Duodenal mucosa (tissue), 2 donors: ENCODE data around the gene RBFOX1.

ENCODE experiments used
- H3K27ac ChIP-seq: one replicate; pipeline ENCODE4 v1.7.0; 2013; ENCODE audit warnings: low read depth, low read length
- H3K27me3 ChIP-seq, 2 donors: one replicate each; pipeline ENCODE4 v1.7.0; 2013; ENCODE audit warnings: low read length in 2 of 2, control low read depth in 1 of 2; ENCODE audit not compliant: insufficient read depth in 2 of 2, control insufficient read depth in 1 of 2
- H3K36me3 ChIP-seq, 2 donors: one replicate each; pipeline ENCODE4 v1.7.0; 2013; ENCODE audit warnings: low read length in 2 of 2, control low read depth in 1 of 2; ENCODE audit not compliant: insufficient read depth in 2 of 2, control insufficient read depth in 1 of 2
- H3K4me1 ChIP-seq, 2 donors: one replicate each; pipeline ENCODE4 v1.7.0; 2013; ENCODE audit warnings: low read length in 2 of 2, control low read depth in 1 of 2; ENCODE audit not compliant: insufficient read depth in 2 of 2, control insufficient read depth in 1 of 2
- H3K4me3 ChIP-seq, 2 donors: one replicate each; pipeline ENCODE4 v1.7.0; 2013; ENCODE audit warnings: low read length in 2 of 2, low read depth in 1 of 2
- H3K9ac ChIP-seq, 2 donors: one replicate each; pipeline ENCODE4 v1.7.0; 2013; ENCODE audit warnings: low read length in 2 of 2, low read depth in 1 of 2
- H3K9me3 ChIP-seq, 2 donors: one replicate each; pipeline ENCODE4 v1.7.0; 2013; ENCODE audit warnings: low read length in 2 of 2, control low read depth in 1 of 2; ENCODE audit not compliant: control insufficient read depth in 1 of 2

The RBFOX1 gene

DNA sequence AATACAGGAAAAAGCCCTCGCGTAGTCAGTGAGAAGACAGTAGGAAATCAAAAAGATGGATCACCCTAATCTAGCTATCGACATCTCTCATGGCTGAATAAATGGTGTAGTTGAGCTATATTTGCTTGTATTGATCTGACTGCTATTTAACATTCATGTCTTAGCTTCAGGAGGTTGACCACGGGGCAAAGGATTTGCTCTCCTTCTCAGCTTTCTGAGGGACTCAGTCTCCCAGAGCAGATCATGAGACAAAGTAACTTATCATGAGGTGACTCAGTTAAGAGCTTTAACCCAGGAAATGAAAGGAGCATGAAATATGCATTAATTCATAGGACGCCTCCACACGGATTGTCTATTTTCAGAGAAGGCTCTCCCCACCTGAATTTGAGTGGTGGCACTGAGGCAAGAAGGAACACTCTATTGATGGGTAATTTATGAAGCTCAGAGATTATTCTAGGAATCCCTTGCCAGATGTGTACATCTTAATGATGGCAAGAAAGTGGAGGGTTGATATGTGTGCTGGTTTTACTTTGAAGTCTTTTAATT, 608 bp downstream of the RBFOX1 start:
- Histone ChIP-seq H3K36me3 (no peaks in the 10 kb centered on the region), H3K9me3 (no peaks in the 10 kb centered on the region), H3K9ac (no peak overlapping the region), H3K4me3 (no peak overlapping the region), H3K27ac (no peak overlapping the region), H3K4me1 (no peaks in the 10 kb centered on the region), H3K27me3 (no peaks in the 10 kb centered on the region)

DNA sequence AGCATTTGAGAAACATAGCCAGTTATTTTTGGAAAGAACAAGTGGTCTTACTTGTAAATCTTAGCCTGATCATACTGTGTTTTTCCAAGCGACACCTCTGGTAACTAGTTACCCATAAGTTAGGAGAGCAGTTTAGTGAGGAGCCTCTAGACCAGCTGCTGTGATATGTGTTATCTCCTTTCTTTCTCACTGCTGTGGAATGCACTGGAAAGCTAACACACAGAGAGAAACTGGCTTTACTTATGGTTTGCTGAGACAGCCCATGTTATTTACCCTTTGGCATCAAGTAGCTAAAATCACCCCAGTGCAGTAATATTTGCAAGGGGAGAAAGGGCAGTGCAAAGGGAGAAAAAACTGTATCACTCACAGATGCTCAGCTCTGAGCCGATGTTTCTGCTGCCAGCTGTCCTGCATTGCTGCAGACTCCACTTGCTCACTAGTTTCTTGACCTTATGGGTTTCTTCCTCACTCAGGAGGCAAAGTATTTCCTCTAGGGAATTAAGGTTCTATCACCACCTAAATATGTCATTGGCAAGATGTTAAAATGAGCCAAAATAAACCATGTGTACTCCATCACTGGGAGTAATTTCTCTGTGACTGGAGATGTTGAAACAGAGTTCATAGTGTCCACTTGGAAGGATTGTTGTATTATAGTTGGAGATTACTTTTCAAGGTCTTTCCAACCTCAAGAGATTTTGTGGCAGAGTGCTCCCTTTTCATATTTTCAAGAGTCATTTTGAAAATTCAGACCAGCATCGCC, 2.3 kb downstream of the RBFOX1 start:
- H3K9ac ChIP-seq, result no peak overlapping the region
- H3K4me3 ChIP-seq, result no peak overlapping the region
- no peaks in the 10 kb centered on the region for H3K9me3 ChIP-seq
- H3K36me3 ChIP-seq, result no peaks in the 10 kb centered on the region
- H3K27me3 ChIP-seq, result no peaks in the 10 kb centered on the region
- H3K27ac ChIP-seq, result no peak overlapping the region
- H3K4me1 ChIP-seq, result no peaks in the 10 kb centered on the region

DNA sequence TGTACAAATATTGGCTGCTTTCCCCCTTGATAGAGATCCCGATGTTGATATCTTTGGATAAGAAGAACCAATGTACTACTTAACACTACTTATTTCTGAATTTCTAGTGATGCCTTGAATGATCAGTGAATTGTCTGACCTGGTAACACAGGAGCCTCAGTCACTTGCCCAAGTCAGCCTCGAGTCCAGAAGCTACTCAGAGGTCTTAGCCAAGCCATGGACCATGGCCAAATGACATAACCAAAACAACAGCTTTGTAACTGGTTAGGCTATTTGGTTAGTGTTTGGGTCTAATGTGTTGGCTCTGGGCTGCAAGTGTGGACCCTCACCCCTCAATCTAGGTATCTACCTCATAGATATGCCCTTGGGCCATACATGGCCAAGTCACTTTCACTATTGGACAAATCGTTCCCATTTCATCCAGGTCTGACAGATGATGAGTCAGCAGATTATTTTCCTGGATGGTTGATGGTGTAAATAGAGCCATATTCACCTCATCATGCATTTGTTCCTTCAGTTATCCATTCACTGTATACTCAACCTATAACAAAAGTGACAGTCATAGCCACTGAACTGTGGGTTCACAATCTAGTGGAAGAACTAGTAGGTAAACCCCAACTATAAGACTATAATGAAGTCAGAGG, 3.5 kb downstream of the RBFOX1 start:
- H3K27ac ChIP-seq, result no peak overlapping the region
- H3K36me3 ChIP-seq, result no peaks in the 10 kb centered on the region
- no peak overlapping the region for H3K4me3 ChIP-seq
- H3K9ac ChIP-seq, result no peak overlapping the region
- H3K27me3 ChIP-seq, result no peaks in the 10 kb centered on the region
- no peaks in the 10 kb centered on the region for H3K9me3 ChIP-seq
- no peaks in the 10 kb centered on the region for H3K4me1 ChIP-seq

DNA sequence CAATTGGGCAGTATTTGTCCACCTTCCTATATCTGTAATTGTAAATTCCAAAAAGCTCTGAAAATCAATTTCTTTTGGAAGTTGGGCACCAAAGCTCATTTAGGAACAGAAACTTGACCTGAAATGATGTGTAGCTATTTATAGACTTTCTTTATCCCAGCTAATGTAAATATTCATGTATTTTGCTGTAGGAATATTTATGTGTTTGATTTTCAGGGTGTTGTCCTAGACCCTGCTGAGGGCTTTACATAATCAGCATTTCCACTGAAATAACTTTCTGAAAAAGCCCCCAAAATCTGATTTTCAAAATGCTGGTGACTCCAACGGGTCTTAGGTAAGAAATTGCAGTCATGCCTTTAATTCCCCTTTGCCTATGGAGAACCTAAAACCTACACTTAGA, 4.1 kb downstream of the RBFOX1 start:
- no peak overlapping the region for H3K27ac ChIP-seq
- H3K27me3 ChIP-seq, result no peaks in the 10 kb centered on the region
- no peak overlapping the region for H3K4me3 ChIP-seq
- no peaks in the 10 kb centered on the region for H3K4me1 ChIP-seq
- no peaks in the 10 kb centered on the region for H3K36me3 ChIP-seq
- H3K9me3 ChIP-seq, result no peaks in the 10 kb centered on the region
- no peak overlapping the region for H3K9ac ChIP-seq

DNA sequence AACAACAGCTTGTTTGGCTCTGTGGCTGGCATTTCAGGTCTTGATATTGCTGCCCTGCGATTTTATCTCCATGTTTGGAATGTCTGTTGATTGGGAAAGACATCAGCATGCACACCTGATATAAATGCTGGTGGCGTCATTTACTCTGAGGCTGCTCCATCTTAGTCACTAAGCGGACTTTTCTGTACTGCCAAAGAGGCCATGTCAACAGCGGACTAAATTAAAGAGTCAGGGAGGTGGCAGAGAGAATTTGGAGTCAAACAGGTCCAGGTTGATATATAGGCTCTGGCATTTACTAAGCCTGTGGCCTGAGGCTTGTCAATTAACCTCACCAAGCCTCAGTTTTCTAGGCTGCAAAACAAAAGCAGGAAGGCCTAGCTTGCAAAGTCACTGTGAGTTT, 6.2 kb downstream of the RBFOX1 start:
- Histone ChIP-seq H3K27ac (no peak overlapping the region), H3K36me3 (no peaks in the 10 kb centered on the region), H3K9ac (no peak overlapping the region), H3K4me3 (no peak overlapping the region), H3K27me3 (no peaks in the 10 kb centered on the region), H3K4me1 (no peaks in the 10 kb centered on the region), H3K9me3 (no peaks in the 10 kb centered on the region)

DNA sequence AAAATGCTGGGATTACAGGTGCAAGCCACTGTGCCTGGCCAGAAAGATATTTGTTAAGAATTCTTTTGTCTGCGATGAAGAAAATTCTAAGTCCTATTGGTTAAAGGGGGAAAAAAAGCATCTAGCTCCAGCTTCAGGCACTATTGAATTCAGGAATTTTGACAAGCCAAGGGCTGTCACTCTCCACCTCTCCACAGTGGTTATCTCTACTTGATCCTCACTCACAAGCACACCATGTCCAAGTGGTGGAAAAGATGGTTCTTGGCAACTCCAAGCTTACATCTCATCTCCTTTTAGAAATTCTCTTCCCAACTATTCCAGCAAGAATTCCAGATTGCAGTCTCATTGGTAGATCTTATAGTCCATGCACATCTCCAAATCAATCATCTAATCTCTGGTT, 7.1 kb downstream of the RBFOX1 start:
- H3K4me3 ChIP-seq, result no peak overlapping the region
- H3K9me3 ChIP-seq, result no peaks in the 10 kb centered on the region
- H3K36me3 ChIP-seq, result no peaks in the 10 kb centered on the region
- H3K27ac ChIP-seq, result no peak overlapping the region
- no peaks in the 10 kb centered on the region for H3K4me1 ChIP-seq
- no peaks in the 10 kb centered on the region for H3K27me3 ChIP-seq
- H3K9ac ChIP-seq, result no peak overlapping the region

DNA sequence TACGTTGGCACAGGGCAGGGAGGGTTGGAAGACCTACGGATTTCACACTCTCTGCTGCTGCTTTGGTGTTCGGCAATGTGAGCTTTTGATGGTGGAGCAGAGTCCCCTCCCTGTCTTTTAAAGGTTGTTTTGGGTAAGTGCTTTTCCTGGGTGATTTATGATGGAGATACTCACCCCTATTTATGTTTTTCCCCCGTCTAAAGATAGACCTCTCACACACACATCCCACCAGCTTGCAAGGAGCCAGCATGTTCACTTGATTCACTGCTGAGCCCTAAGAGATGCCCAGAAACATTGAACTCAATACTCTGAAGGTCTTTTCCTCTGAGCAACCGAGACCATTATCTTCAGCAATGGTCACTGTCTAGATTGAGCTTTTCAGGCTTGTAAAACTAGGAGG, 8.3 kb downstream of the RBFOX1 start:
- no peak overlapping the region for H3K27ac ChIP-seq
- H3K9ac ChIP-seq, result no peak overlapping the region
- H3K4me3 ChIP-seq, result no peak overlapping the region
- no peaks in the 10 kb centered on the region for H3K36me3 ChIP-seq
- H3K27me3 ChIP-seq, result no peaks in the 10 kb centered on the region
- no peaks in the 10 kb centered on the region for H3K9me3 ChIP-seq
- H3K4me1 ChIP-seq, result no peaks in the 10 kb centered on the region

DNA sequence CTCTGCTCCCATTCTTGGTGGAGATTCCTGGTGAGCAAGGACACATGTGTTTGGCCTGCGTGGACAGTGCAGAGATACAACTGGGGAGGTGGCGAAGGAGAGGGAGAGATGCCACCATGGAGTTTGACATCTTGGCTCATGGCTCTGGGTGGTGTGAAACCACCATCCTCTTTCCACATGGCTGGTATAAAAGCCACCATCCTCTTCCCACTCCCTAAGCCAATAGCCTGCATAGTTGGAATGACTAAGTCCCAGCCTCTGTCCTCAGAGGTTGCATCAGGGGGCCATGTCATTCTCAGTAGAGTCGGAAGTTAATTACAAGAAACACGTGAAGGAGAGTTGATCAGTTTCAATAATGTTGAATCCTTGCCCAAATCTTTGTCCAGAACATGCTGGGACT, 10.0 kb downstream of the RBFOX1 start:
- no peak overlapping the region for H3K27ac ChIP-seq
- no peaks in the 10 kb centered on the region for H3K4me1 ChIP-seq
- H3K9me3 ChIP-seq, result no peaks in the 10 kb centered on the region
- H3K4me3 ChIP-seq, result no peak overlapping the region
- H3K36me3 ChIP-seq, result no peaks in the 10 kb centered on the region
- no peaks in the 10 kb centered on the region for H3K27me3 ChIP-seq
- no peak overlapping the region for H3K9ac ChIP-seq

DNA sequence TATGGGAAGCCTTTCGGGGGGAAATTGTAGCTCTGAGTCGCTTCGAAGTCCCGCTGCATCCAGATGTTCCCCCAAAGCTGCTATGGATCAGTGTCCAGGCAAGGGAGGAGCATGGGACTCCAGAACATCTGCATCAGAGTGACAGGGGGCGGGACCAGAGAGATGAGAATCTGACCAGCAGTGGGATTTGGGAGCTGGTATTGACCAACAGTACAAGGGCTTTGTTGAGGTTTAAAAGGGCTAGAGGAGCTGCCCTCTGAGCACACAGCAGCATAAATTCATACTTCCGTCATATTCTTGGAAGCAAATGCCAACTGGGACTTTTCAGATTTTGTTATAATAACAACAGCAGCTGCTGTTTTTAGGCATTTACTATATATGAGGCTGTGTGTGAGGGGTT, 10.6 kb downstream of the RBFOX1 start:
- no peak overlapping the region for H3K4me3 ChIP-seq
- no peak overlapping the region for H3K27ac ChIP-seq
- H3K27me3 ChIP-seq, result no peaks in the 10 kb centered on the region
- no peaks in the 10 kb centered on the region for H3K36me3 ChIP-seq
- H3K4me1 ChIP-seq, result no peaks in the 10 kb centered on the region
- H3K9ac ChIP-seq, result no peak overlapping the region
- no peaks in the 10 kb centered on the region for H3K9me3 ChIP-seq

DNA sequence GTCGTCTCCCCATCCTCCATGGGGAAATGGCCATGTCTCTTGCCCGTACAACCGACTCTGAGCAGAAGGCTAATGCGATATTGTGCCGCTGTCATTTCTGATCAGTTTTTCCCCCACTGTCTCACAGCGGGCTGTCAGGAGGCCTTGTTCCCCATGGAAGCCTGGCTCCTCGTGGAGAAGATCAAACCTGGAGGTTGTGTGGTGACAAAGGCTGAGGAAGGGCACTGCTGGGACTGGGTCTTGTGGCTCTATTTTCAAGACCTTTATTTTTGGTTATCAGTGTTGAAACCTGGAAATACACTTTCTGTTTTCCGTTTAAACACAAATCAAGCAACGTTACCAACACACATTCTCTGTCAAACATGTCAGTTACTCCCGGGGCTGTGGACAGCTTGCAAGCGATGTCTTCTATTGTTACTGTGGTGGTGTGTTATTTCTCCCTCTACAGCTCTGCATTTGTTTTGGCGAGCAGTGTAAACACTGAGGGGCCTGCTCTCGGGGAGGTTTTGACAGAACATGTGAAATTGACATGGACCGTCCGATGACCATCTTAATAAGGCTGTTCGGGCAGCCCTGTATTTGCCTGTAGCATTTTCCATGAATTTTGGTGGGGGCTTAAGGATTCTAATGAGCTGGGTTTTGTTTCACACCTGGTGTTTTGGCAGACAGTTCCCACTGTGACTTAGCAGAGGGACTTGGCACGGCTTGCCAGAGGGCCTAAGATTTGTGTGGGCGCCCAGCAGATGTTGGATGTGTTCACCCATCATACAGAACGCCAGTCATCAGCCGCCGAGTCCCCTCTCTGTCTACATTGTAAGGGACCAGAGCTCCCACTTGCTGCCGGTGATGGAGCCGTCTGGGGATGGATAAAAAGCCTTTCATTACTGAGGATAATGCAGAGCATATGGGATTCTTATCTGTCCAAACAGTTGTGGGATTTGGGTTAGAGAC, 12.5 kb downstream of the RBFOX1 start:
- Histone ChIP-seq H3K27me3 (no peaks in the 10 kb centered on the region), H3K4me3 (no peak overlapping the region), H3K27ac (no peak overlapping the region), H3K36me3 (no peaks in the 10 kb centered on the region), H3K9ac (no peak overlapping the region), H3K9me3 (no peaks in the 10 kb centered on the region), H3K4me1 (no peaks in the 10 kb centered on the region)
